GM19438 (cell line): ENCODE data around the gene TBATA.

Source experiments
- ATAC-seq: cut with Tn5 transposase; IDR thresholded peaks from one replicate; pipeline ENCODE4 v1.9.1; 2021; ENCODE audit warnings: low read depth; ENCODE audit not compliant: unreplicated experiment

Gene TBATA

GRCh38 chr10:70763567-70763966 lies 21.6 kb downstream of the TBATA start:
- no peak for ATAC-seq

GRCh38 chr10:70762441-70763175 lies 22.6 kb downstream of the TBATA start:
- ATAC-seq, result no peak

GRCh38 chr10:70761727-70762350 lies 23.3 kb downstream of the TBATA start:
- no peak for ATAC-seq

- no peak for ATAC-seq
These were observed 24.1 kb downstream of the TBATA start for GRCh38 chr10:70761031-70761601.

- ATAC-seq, result no peak
These were observed 24.8 kb downstream of the TBATA start for GRCh38 chr10:70760271-70760787.

- ATAC-seq, result no peak
These were observed 25.4 kb downstream of the TBATA start for GRCh38 chr10:70759781-70760180.

GRCh38 chr10:70758757-70759514 lies 26.2 kb downstream of the TBATA start:
- ATAC-seq, result no peak

GRCh38 chr10:70757856-70758255 lies 27.3 kb downstream of the TBATA start:
- no peak for ATAC-seq

- no peak for ATAC-seq
These were observed 28.3 kb downstream of the TBATA start for GRCh38 chr10:70756700-70757360.

GRCh38 chr10:70753841-70754621 lies 31.1 kb downstream of the TBATA start:
- no peak for ATAC-seq

GRCh38 chr10:70753026-70753663 lies 32.0 kb downstream of the TBATA start:
- ATAC-seq, result no peak

- ATAC-seq, result no peak
These were observed 32.6 kb downstream of the TBATA start for GRCh38 chr10:70752571-70752970.

- no peak for ATAC-seq
These were observed 33.2 kb downstream of the TBATA start for GRCh38 chr10:70751991-70752390.

GRCh38 chr10:70751356-70751755 lies 33.8 kb downstream of the TBATA start:
- ATAC-seq, result no peak

GRCh38 chr10:70750156-70750703 lies 34.9 kb downstream of the TBATA start:
- no peak for ATAC-seq

- ATAC-seq, result no peak
These were observed 35.4 kb downstream of the TBATA start for GRCh38 chr10:70749756-70750155.

- no peak for ATAC-seq
These were observed 36.2 kb downstream of the TBATA start for GRCh38 chr10:70748801-70749573.

GRCh38 chr10:70748305-70748704 lies 36.9 kb downstream of the TBATA start:
- no peak for ATAC-seq
